ENCODE measurements around the gene HOMER3. TPM values are rescaled to one million over a fixed set of nuclear protein-coding genes. Genes with fewer than 3 reads are reported as not detected.
A peak's percentile ranks its signal among the peaks of the same experiment; 100 is the strongest.

HOMER3 gene
- total and polyA plus RNA-seq, 9 of the 15 experiments (the other 6 are each of a cell fraction or from before 2014, with no cell fraction given): 1.3 to 5.1 (median 3.7) TPM; not detected in 2

DNA sequence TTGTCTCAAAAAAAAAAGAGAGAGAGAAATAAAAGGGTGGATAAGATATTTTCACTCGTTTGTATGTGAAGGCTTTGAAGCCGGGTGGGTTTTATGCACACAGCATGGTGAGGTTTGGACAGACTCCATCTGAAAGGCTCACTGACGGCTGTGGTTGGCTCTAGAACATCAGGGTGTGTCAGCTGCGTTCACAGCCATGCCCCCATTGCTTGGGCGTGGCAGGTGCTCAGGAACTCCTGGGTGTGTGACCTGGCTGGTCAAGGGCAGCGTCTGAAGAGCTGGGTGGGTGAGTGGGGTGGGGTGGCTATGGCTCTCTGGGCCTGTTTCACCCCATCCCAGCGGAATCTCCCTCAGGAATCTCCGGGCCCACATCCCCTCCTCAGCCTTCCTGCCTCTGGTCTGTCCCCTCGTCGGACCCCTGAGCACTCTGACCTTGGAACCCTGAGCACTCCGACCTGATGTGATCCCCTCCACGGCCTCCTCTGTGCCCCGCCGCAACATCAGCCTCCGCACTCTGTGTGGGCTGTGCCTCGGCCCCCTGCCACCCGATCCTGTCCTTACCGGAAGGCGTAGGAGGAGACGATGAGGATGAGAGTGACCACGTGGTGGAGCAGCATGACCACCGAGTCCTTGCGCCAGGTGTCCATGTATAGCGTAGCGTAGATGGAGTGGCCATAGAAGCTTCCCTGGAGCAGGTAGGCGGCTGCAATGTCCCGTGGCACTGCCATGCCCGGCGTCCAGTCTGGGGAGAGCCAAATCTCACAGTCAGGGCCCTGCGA lies 57.3 kb downstream of the HOMER3 start (continued):
- TF ChIP-seq CHD4 (IDR thresholded peaks at IDR 0.05; ENCODE audit: insufficient read depth, insufficient replicate concordance, low read depth, low read length, poor library complexity, severe bottlenecking) (no peak), HDAC1 (IDR thresholded peaks at IDR 0.05) (no peak), TGIF2 (CRISPR knock-in tag; IDR thresholded peaks at IDR 0.05) (no peak), DPF2 (IDR thresholded peaks at IDR 0.05) (no peak), ZNF408 (CRISPR knock-in tag; IDR thresholded peaks at IDR 0.05; ENCODE audit: low read depth) (no peak), EHMT2 (IDR thresholded peaks at IDR 0.05) (no peak), KHSRP (IDR thresholded peaks at IDR 0.05) (no peak), ESRRA (IDR thresholded peaks at IDR 0.05; ENCODE audit: borderline replicate concordance, low read depth) (no peak), ETV6 (IDR thresholded peaks at IDR 0.05; ENCODE audit: borderline replicate concordance in 1 of 2, low read depth in 2 of 2, low read length in 1 of 2) (no peak), ETV6 (CRISPR knock-in tag; IDR thresholded peaks at IDR 0.05; ENCODE audit: borderline replicate concordance) (no peak), XRCC3 (IDR thresholded peaks at IDR 0.05) (no peak), GATAD2B (IDR thresholded peaks at IDR 0.05; ENCODE audit: borderline replicate concordance) (no peak), SRSF1 (IDR thresholded peaks at IDR 0.05; ENCODE audit: low read depth, low read length) (no peak)
- TF ChIP-seq, protein P1, sequence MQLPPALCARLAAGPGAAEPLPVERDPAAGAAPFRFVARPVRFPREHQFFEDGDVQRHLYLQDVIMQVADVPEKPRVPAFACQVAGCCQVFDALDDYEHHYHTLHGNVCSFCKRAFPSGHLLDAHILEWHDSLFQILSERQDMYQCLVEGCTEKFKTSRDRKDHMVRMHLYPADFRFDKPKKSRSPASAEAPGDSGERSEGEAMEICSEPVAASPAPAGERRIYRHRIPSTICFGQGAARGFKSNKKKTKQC (CRISPR knock-in tag; IDR thresholded peaks at IDR 0.05): no peak
- TF ChIP-seq, protein P2, sequence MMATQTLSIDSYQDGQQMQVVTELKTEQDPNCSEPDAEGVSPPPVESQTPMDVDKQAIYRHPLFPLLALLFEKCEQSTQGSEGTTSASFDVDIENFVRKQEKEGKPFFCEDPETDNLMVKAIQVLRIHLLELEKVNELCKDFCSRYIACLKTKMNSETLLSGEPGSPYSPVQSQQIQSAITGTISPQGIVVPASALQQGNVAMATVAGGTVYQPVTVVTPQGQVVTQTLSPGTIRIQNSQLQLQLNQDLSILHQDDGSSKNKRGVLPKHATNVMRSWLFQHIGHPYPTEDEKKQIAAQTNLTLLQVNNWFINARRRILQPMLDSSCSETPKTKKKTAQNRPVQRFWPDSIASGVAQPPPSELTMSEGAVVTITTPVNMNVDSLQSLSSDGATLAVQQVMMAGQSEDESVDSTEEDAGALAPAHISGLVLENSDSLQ (IDR thresholded peaks at IDR 0.05): no peak
- TF ChIP-seq, protein P3, sequence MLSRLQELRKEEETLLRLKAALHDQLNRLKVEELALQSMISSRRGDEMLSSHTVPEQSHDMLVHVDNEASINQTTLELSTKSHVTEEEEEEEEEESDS (CRISPR knock-in tag; IDR thresholded peaks at IDR 0.05): no peak
- TF ChIP-seq, protein P4, sequence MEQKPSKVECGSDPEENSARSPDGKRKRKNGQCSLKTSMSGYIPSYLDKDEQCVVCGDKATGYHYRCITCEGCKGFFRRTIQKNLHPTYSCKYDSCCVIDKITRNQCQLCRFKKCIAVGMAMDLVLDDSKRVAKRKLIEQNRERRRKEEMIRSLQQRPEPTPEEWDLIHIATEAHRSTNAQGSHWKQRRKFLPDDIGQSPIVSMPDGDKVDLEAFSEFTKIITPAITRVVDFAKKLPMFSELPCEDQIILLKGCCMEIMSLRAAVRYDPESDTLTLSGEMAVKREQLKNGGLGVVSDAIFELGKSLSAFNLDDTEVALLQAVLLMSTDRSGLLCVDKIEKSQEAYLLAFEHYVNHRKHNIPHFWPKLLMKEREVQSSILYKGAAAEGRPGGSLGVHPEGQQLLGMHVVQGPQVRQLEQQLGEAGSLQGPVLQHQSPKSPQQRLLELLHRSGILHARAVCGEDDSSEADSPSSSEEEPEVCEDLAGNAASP (IDR thresholded peaks at IDR 0.05): no peak
- TF ChIP-seq, protein P5, sequence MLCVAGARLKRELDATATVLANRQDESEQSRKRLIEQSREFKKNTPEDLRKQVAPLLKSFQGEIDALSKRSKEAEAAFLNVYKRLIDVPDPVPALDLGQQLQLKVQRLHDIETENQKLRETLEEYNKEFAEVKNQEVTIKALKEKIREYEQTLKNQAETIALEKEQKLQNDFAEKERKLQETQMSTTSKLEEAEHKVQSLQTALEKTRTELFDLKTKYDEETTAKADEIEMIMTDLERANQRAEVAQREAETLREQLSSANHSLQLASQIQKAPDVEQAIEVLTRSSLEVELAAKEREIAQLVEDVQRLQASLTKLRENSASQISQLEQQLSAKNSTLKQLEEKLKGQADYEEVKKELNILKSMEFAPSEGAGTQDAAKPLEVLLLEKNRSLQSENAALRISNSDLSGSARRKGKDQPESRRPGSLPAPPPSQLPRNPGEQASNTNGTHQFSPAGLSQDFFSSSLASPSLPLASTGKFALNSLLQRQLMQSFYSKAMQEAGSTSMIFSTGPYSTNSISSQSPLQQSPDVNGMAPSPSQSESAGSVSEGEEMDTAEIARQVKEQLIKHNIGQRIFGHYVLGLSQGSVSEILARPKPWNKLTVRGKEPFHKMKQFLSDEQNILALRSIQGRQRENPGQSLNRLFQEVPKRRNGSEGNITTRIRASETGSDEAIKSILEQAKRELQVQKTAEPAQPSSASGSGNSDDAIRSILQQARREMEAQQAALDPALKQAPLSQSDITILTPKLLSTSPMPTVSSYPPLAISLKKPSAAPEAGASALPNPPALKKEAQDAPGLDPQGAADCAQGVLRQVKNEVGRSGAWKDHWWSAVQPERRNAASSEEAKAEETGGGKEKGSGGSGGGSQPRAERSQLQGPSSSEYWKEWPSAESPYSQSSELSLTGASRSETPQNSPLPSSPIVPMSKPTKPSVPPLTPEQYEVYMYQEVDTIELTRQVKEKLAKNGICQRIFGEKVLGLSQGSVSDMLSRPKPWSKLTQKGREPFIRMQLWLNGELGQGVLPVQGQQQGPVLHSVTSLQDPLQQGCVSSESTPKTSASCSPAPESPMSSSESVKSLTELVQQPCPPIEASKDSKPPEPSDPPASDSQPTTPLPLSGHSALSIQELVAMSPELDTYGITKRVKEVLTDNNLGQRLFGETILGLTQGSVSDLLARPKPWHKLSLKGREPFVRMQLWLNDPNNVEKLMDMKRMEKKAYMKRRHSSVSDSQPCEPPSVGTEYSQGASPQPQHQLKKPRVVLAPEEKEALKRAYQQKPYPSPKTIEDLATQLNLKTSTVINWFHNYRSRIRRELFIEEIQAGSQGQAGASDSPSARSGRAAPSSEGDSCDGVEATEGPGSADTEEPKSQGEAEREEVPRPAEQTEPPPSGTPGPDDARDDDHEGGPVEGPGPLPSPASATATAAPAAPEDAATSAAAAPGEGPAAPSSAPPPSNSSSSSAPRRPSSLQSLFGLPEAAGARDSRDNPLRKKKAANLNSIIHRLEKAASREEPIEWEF (CRISPR knock-in tag; IDR thresholded peaks at IDR 0.05): no peak
- TF ChIP-seq, protein P6, sequence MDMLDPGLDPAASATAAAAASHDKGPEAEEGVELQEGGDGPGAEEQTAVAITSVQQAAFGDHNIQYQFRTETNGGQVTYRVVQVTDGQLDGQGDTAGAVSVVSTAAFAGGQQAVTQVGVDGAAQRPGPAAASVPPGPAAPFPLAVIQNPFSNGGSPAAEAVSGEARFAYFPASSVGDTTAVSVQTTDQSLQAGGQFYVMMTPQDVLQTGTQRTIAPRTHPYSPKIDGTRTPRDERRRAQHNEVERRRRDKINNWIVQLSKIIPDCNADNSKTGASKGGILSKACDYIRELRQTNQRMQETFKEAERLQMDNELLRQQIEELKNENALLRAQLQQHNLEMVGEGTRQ (CRISPR knock-in tag; IDR thresholded peaks at IDR 0.05): peak; percentile 58
